ENCODE data around the gene PACSIN2.

Gene PACSIN2

GRCh38 chr22:42970029-42970428 is 44.9 kb downstream of the PACSIN2 start:
- TF ChIP-seq CTCF (IDR thresholded peaks at IDR 0.05; ENCODE audit: low read depth, low read length, poor library complexity, severe bottlenecking): no peak
- no peak for TF ChIP-seq EZH2phosphoT487 (IDR thresholded peaks at IDR 0.05; ENCODE audit: borderline replicate concordance, low read length)
- no peak overlapping the region for H3K4me2 ChIP-seq (ENCODE audit: low read length)
- H3K9me3 ChIP-seq (ENCODE audit: control insufficient read depth, insufficient read depth, low read length): no peaks in the 10 kb centered on the region
- H3F3A ChIP-seq (ENCODE audit: control insufficient read depth, insufficient read depth): no peaks in the 10 kb centered on the region
- H3K36me3 ChIP-seq (ENCODE audit: control insufficient read depth, low read length): no peaks in the 10 kb centered on the region
- no peaks in the 10 kb centered on the region for H3K27me3 ChIP-seq (ENCODE audit: control insufficient read depth, low read length)
- H3K79me2 ChIP-seq (ENCODE audit: control insufficient read depth, low read length): peaks cover 71% of the 10 kb centered on the region
- H3K27ac ChIP-seq (ENCODE audit: low read depth, low read length): no peak overlapping the region
- H3K4me3 ChIP-seq (ENCODE audit: low read length): no peak overlapping the region
- peaks cover 17% of the 10 kb centered on the region for H4K20me1 ChIP-seq (ENCODE audit: control insufficient read depth, insufficient read depth, low read depth, low read length)
- H3K9me2 ChIP-seq (replicated peaks; ENCODE audit: control insufficient read depth, low read length): no peaks in the 10 kb centered on the region
- peaks cover 17% of the 10 kb centered on the region for H3K4me1 ChIP-seq (ENCODE audit: control insufficient read depth, low read length)

GRCh38 chr22:42969348-42969975 is 45.5 kb downstream of the PACSIN2 start:
- Histone ChIP-seq H3K27me3 (ENCODE audit: control insufficient read depth, low read length) (no peaks in the 10 kb centered on the region), H4K20me1 (ENCODE audit: control insufficient read depth, insufficient read depth, low read depth, low read length) (peaks cover 18% of the 10 kb centered on the region), H3K27ac (ENCODE audit: low read depth, low read length) (no peak overlapping the region), H3K4me2 (ENCODE audit: low read length) (no peak overlapping the region), H3K4me3 (ENCODE audit: low read length) (no peak overlapping the region), H3K9me2 (replicated peaks; ENCODE audit: control insufficient read depth, low read length) (no peaks in the 10 kb centered on the region), H3K79me2 (ENCODE audit: control insufficient read depth, low read length) (peaks cover 72% of the 10 kb centered on the region), H3K4me1 (ENCODE audit: control insufficient read depth, low read length) (peaks cover 18% of the 10 kb centered on the region), H3K9me3 (ENCODE audit: control insufficient read depth, insufficient read depth, low read length) (no peaks in the 10 kb centered on the region), H3K36me3 (ENCODE audit: control insufficient read depth, low read length) (no peaks in the 10 kb centered on the region), H3F3A (ENCODE audit: control insufficient read depth, insufficient read depth) (no peaks in the 10 kb centered on the region)
- TF ChIP-seq CTCF (IDR thresholded peaks at IDR 0.05; ENCODE audit: low read depth, low read length, poor library complexity, severe bottlenecking): no peak

GRCh38 chr22:42967933-42968332 is 47.0 kb downstream of the PACSIN2 start:
- no peaks in the 10 kb centered on the region for H3K9me3 ChIP-seq (ENCODE audit: control insufficient read depth, insufficient read depth, low read length)
- H3K79me2 ChIP-seq (ENCODE audit: control insufficient read depth, low read length): peaks cover 68% of the 10 kb centered on the region
- H4K20me1 ChIP-seq (ENCODE audit: control insufficient read depth, insufficient read depth, low read depth, low read length): peaks cover 10% of the 10 kb centered on the region; the same call in 1 of the 2 replicates
- H3K27me3 ChIP-seq (ENCODE audit: control insufficient read depth, low read length): no peaks in the 10 kb centered on the region
- no peaks in the 10 kb centered on the region for H3F3A ChIP-seq (ENCODE audit: control insufficient read depth, insufficient read depth)
- no peak overlapping the region for H3K4me2 ChIP-seq (ENCODE audit: low read length)
- H3K9me2 ChIP-seq (replicated peaks; ENCODE audit: control insufficient read depth, low read length): no peaks in the 10 kb centered on the region
- TF ChIP-seq CTCF (IDR thresholded peaks at IDR 0.05; ENCODE audit: low read depth, low read length, poor library complexity, severe bottlenecking) (no peak), EZH2phosphoT487 (IDR thresholded peaks at IDR 0.05; ENCODE audit: borderline replicate concordance, low read length) (no peak)
- peaks cover 14% of the 10 kb centered on the region for H3K4me1 ChIP-seq (ENCODE audit: control insufficient read depth, low read length)
- no peaks in the 10 kb centered on the region for H3K36me3 ChIP-seq (ENCODE audit: control insufficient read depth, low read length)
- H3K27ac ChIP-seq (ENCODE audit: low read depth, low read length): no peak overlapping the region
- no peak overlapping the region for H3K4me3 ChIP-seq (ENCODE audit: low read length)

All from DOHH2 (cell line).